Gastrocnemius medialis (tissue), 4 donors: ENCODE results near the gene MYL4. TPM values are rescaled to one million over a fixed set of nuclear protein-coding genes. Genes with fewer than 3 reads are reported as not detected.

Source experiments
- ATAC-seq, 2 donors: fragments of 150-250 bp; one replicate each; pipeline ENCODE4 v1.9.1; 2016
- DNase-seq, 2 donors: peaks; one replicate each; pipeline ENCODE4 v3.0.0-alpha.2; 2019
- H3K27ac ChIP-seq, 4 donors: fragments of 200-600 bp; sonication (generic); 1 replicate in 1 of 4; 2 replicates in 3 of 4; pipeline ENCODE4 v1.5.1; 2016 to 2018; ENCODE audit warnings: mild to moderate bottlenecking in 2 of 4, moderate library complexity in 1 of 4
- H3K27me3 ChIP-seq, 3 donors: fragments of 200-600 bp; sonication (generic) in 2 of 3; 1 replicate in 1 of 3; 2 replicates in 2 of 3; pipeline versions ENCODE4 v1.5.1 to v1.6.0; 2016 to 2019; ENCODE audit warnings: mild to moderate bottlenecking in 1 of 3, moderate library complexity in 1 of 3
- H3K36me3 ChIP-seq, 2 donors: fragments of 200-600 bp; sonication (generic) in 1 of 2; one replicate each; pipeline ENCODE4 v1.5.1; 2017 to 2018
- H3K4me1 ChIP-seq, 2 donors: fragments of 200-600 bp; sonication (generic) in 1 of 2; one replicate each; pipeline ENCODE4 v1.5.1; 2016 to 2017; ENCODE audit warnings: mild to moderate bottlenecking in 2 of 2
- H3K4me3 ChIP-seq, 4 donors: fragments of 200-600 bp; sonication (generic) in 3 of 4; 1 replicate in 1 of 4; 2 replicates in 3 of 4; pipeline ENCODE4 v1.5.1; 2016 to 2019; ENCODE audit warnings: mild to moderate bottlenecking in 2 of 4
- H3K9me3 ChIP-seq, 3 donors: fragments of 200-600 bp; sonication (generic) in 2 of 3; 1 replicate in 1 of 3; 2 replicates in 2 of 3; pipeline ENCODE4 v1.5.1; 2016 to 2019
- POLR2A ChIP-seq, 2 donors: fragments of 450-650 bp; IDR thresholded peaks; one replicate each; pipeline ENCODE4 v1.6.1; 2017; ENCODE audit warnings: antibody characterized with exemption in 2 of 2, mild to moderate bottlenecking in 2 of 2, moderate library complexity in 2 of 2
- in situ Hi-C, 4 donors: fragments of 200-750 bp; cut with MboI; loops; one replicate each; pipeline versions ENCODE4 v1.15.0 to v1.8.0; 2017; ENCODE audit warnings: low sequenced_read_pairs in 4 of 4
- intact Hi-C: fragments of 100-400 bp; cut with DNase I; formaldehyde crosslinking; loops from one replicate; pipeline ENCODE4 v1.15.1; 2023; ENCODE audit warnings: low total_unique reads
- total RNA-seq, 4 donors: library from RNA; depleted of rRNA; stranded (reverse); fragments of >200 nt; gene quantifications; one replicate each; pipeline versions ENCODE4 v1.1.0 to v1.2.3, GENCODE V29; 2016
- TF ChIP-seq, protein P1 (sequence below), 5 experiments: fragments of 450-650 bp in 3 of 5; fragments of 200-600 bp in 2 of 5; sonication (generic) in 2 of 5; IDR thresholded peaks in 4 of 5; conservative IDR thresholded peaks in 1 of 5; 1 replicate in 4 of 5; 2 replicates in 1 of 5; pipeline ENCODE4 v1.5.1; 2016 to 2019; ENCODE audit warnings: antibody characterized with exemption in 5 of 5, mild to moderate bottlenecking in 3 of 5, moderate library complexity in 3 of 5

The MYL4 gene
- total RNA-seq, 4 donors from 2014 or later, result 0.97 TPM; not detected in 3

DNA sequence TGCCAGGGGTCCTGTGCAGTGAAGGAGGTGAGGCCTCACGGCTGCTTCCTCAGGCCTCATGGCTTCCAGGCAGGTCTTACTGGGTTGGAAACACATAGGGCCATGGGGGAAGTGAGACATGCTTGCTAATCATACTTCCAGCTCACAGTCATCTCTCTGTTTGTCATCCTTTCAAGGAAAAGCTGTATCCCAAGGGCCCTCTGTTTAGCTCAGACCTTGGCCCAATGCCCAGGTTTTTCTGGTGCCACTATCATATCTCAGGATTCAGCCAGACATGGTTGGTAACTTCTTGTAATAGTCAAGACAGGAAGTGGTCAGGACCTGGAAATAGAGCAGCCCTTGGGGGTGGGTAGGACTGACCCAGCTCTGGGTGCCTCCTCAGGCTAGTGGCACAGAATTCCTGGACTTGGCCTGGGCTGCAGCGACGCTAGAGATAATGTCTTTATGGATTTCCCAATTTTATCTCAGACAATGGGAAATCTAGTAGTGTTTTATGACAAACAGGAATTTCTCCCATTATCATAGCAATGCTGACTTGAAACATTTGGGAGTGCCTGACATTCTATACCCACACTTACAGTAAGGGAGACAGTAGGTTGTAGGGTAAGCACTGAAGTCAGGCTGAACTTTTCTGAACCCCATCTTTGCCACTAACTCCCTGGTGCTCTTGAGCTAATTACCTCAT lies 31.0 kb downstream of the MYL4 start:
- DNase-seq (peak; percentile 34 to 70), ATAC-seq (peak; percentile 86 to 89)
- no peaks in the 10 kb centered on the region for H3K36me3 ChIP-seq
- no peak overlapping the region for H3K4me3 ChIP-seq
- H3K9me3 ChIP-seq, result no peaks in the 10 kb centered on the region
- peak overlapping the region; percentile 55 to 77 (median 72) for H3K27ac ChIP-seq
- H3K27me3 ChIP-seq, result no peaks in the 10 kb centered on the region
- in situ Hi-C loops (loop anchor here in 1 of 4 donors (10.0 kb wide), 1 partner anchor 375 kb away; no protein-coding TSS in a partner anchor), intact Hi-C loops (no loop called here)
- TF ChIP-seq, protein P1, sequence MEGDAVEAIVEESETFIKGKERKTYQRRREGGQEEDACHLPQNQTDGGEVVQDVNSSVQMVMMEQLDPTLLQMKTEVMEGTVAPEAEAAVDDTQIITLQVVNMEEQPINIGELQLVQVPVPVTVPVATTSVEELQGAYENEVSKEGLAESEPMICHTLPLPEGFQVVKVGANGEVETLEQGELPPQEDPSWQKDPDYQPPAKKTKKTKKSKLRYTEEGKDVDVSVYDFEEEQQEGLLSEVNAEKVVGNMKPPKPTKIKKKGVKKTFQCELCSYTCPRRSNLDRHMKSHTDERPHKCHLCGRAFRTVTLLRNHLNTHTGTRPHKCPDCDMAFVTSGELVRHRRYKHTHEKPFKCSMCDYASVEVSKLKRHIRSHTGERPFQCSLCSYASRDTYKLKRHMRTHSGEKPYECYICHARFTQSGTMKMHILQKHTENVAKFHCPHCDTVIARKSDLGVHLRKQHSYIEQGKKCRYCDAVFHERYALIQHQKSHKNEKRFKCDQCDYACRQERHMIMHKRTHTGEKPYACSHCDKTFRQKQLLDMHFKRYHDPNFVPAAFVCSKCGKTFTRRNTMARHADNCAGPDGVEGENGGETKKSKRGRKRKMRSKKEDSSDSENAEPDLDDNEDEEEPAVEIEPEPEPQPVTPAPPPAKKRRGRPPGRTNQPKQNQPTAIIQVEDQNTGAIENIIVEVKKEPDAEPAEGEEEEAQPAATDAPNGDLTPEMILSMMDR (IDR thresholded peaks at IDR 0.05 in 4 of 5, conservative IDR thresholded peaks at IDR 0.05 in 1 of 5), result no peak
- TF ChIP-seq POLR2A (IDR thresholded peaks at IDR 0.05), result no peak
- H3K4me1 ChIP-seq, result peaks cover 10 to 17% of the 10 kb centered on the region in 2 donors

DNA sequence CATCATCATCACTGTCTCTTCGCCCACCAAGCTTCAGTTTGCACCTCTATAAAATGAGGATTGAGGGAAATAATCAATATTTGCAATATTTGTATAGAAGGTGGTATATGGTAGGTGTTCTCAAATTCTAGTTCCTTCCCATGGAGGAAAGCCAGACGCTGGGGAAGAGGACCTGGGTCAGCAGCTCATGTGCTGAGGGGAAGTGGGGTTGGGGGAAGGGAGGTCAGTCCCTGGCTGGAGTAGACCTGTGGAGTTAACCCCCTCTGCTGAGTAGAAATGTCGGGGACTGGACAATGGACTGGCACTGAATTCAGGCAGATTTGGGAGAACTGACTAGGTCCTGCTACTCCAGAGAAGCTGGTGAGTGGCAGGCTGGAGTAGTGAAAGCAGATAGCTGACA lies 31.7 kb downstream of the MYL4 start:
- intact Hi-C loops, result no loop called here

DNA sequence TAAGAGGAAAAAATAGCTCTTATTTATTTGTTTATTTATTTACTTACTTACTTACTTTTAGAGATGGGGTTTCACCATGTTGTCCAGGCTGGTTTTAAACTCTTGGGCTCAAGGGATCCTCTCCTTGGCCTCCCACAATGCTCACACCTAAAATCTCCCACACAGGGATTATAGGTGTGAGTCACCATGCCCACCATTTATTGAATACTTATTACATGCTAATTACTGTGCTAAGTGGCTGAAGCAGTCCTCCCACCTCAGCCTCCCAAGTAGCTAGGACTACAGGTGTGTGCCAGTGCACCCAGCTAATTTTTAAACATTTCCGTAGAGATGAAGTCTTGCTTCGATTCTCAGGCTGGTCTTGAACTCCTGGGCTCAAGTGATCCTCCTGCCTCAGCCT lies 33.5 kb downstream of the MYL4 start:
- in situ Hi-C loops, result no loop called here

More for the DNA sequence above, 31.7 kb downstream of the MYL4 start:
- in situ Hi-C loops, result no loop called here
- no peaks in the 10 kb centered on the region for H3K9me3 ChIP-seq
- H3K36me3 ChIP-seq, result no peaks in the 10 kb centered on the region
- DNase-seq, result no peak
- ATAC-seq, result no peak
- H3K4me1 ChIP-seq, result peaks cover 10 to 17% of the 10 kb centered on the region in 2 donors
- H3K27me3 ChIP-seq, result no peaks in the 10 kb centered on the region
- TF ChIP-seq POLR2A (IDR thresholded peaks at IDR 0.05), result no peak
- TF ChIP-seq, protein P1 (IDR thresholded peaks at IDR 0.05 in 4 of 5, conservative IDR thresholded peaks at IDR 0.05 in 1 of 5), result no peak
- peak overlapping the region in 1 of 4 donors; percentile 73 for H3K27ac ChIP-seq
- no peak overlapping the region for H3K4me3 ChIP-seq

DNA sequence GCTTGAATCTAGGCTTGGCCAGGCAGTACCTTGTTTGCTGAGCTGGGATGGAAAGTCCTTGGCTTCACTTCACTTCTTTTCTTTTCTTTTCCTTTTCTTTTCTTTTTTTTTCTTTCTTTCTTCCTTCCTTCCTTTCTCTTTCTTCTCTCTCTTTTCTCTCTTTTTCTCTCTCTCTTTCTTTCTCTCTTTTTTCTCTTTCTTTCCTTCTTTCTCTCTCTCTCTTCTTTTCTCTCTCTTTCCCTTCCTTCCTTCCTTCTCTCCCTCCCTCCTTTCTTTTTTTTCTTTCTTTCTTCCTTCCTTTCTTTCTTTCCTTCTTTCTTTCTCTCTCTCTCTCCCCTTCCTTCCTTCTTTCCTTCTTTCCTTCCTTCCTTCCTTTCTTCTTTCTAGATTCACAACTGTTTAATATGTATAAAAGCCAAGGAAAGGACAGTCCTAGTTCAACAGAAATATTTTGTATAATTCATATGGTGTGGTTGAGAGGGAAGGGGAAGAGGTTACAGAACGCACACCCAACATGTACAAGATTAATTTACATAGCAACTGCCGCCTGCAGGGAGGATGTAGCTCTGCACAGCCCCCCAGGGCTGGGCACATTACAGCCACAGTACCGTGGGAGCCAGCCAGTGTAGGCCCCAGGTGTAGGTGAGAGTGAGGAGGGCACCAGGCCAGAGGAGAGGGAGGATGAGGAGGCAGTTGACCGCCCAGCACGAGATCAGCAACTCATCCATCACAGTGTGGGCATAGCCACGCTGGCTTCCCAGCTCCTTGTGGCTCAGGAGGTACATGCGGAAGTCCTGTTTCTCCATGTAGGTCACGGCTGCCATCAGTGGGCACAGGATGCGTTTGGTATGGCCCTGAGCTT lies 34.8 kb downstream of the MYL4 start:
- intact Hi-C loops, result no loop called here
- no peak for ATAC-seq
- Histone ChIP-seq H3K4me3 (no peak overlapping the region), H3K9me3 (no peaks in the 10 kb centered on the region), H3K4me1 (peaks cover 10 to 17% of the 10 kb centered on the region in 2 donors), H3K36me3 (no peaks in the 10 kb centered on the region), H3K27me3 (no peaks in the 10 kb centered on the region), H3K27ac (no peak overlapping the region)
- TF ChIP-seq, protein P1 (IDR thresholded peaks at IDR 0.05 in 4 of 5, conservative IDR thresholded peaks at IDR 0.05 in 1 of 5), result no peak
- no peak for TF ChIP-seq POLR2A (IDR thresholded peaks at IDR 0.05)
- in situ Hi-C loops, result no loop called here
- DNase-seq, result no peak

More for the DNA sequence above, 33.5 kb downstream of the MYL4 start:
- Histone ChIP-seq H3K27me3 (no peaks in the 10 kb centered on the region), H3K9me3 (no peaks in the 10 kb centered on the region), H3K36me3 (no peaks in the 10 kb centered on the region), H3K27ac (no peak overlapping the region), H3K4me1 (peaks cover 10 to 17% of the 10 kb centered on the region in 2 donors), H3K4me3 (no peak overlapping the region)
- ATAC-seq (no peak), DNase-seq (no peak)
- intact Hi-C loops, result no loop called here
- TF ChIP-seq, protein P1 (IDR thresholded peaks at IDR 0.05 in 4 of 5, conservative IDR thresholded peaks at IDR 0.05 in 1 of 5), result no peak
- TF ChIP-seq POLR2A (IDR thresholded peaks at IDR 0.05), result no peak
